ENCODE results near the gene ADAMTS16. TPM values are rescaled to one million over a fixed set of nuclear protein-coding genes. Genes with fewer than 3 reads are reported as not detected.
A peak's percentile ranks its signal among the peaks of the same experiment; 100 is the strongest.

Gene ADAMTS16
- total and polyA plus RNA-seq, 9 of the 15 experiments (the other 6 are each of a cell fraction or from before 2014, with no cell fraction given), result not detected

DNA sequence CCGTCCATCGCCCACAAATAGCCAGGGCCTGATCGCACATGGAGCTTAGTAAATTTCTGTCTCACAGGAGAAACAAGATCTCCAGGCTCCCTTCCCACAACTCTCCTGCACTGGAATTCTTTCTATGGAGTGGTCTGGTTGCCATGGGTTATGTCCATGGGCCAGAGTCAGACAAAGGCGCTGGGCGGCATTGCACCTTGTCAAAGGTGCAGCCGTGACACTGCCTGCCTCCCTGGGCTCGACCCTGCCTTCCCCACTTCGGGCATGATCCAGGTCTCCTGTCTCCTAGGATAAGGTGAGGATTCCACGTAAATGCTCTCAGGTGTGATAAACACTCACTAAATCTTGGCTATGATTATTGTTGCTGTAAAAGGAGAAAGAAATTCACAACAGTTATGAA, 130.0 kb downstream of the ADAMTS16 start:
- Histone ChIP-seq H3K4me3 (no peak overlapping the region), H3K9ac (ENCODE audit: insufficient read depth in 1 of 2, low read depth in 2 of 2, low read length in 2 of 2) (no peak overlapping the region), H3K9me1 (ENCODE audit: control insufficient read depth, insufficient read depth, low read length) (no peaks in the 10 kb centered on the region), H4K20me1 (replicated peaks; ENCODE audit: control insufficient read depth, insufficient read depth, low read length) (no peaks in the 10 kb centered on the region), H3K27me3 (ENCODE audit: control insufficient read depth in 2 of 2, insufficient read depth in 2 of 2, low read length in 2 of 2) (peaks cover 8 to 49% of the 10 kb centered on the region in 2 experiments; a peak in 2 of 5 replicates), H3K4me2 (ENCODE audit: insufficient read depth, low read length) (no peak overlapping the region), H3K36me3 (ENCODE audit: control insufficient read depth, insufficient read depth, low read length) (no peaks in the 10 kb centered on the region), H3K9me3 (replicated peaks; ENCODE audit: control insufficient read depth, insufficient read depth, low read depth, low read length) (no peaks in the 10 kb centered on the region), H3K27ac (ENCODE audit: extremely low read depth, low read depth, low read length) (no peak overlapping the region), H2AFZ (ENCODE audit: low read depth, low read length) (no peak overlapping the region), H3K4me1 (replicated peaks in 1 of 2; ENCODE audit: control insufficient read depth in 2 of 2, insufficient read depth in 2 of 2, low read length in 2 of 2) (peaks cover 0 to 3% of the 10 kb centered on the region in 2 experiments; a peak in 1 of 5 replicates), H3K79me2 (ENCODE audit: control insufficient read depth, insufficient read depth, low read length) (no peaks in the 10 kb centered on the region)
- in situ Hi-C loops (cut with MboI), result no loop called here
- CTCF ChIA-PET (ENCODE audit: low intra/inter-chr PET ratio), result no interaction called here
- no peak for TF ChIP-seq MAX (CRISPR knock-in tag; IDR thresholded peaks at IDR 0.05)
- intact Hi-C loops (cut with micrococcal nuclease), result no loop called here
- POLR2A ChIA-PET, result no interaction called here
- FAIRE-seq (no peak), ATAC-seq (no peak), DNase-seq (ENCODE audit: extremely low read depth in 1 of 4, low spot score in 3 of 4) (no peak)
- 0% methylated on average over 9 of the region's 9 CpGs for WGBS (ENCODE audit: insufficient coverage, low coverage, missing lambda C conversion rate)
- no TSS peak for BruUV-seq (replicated peaks)

DNA sequence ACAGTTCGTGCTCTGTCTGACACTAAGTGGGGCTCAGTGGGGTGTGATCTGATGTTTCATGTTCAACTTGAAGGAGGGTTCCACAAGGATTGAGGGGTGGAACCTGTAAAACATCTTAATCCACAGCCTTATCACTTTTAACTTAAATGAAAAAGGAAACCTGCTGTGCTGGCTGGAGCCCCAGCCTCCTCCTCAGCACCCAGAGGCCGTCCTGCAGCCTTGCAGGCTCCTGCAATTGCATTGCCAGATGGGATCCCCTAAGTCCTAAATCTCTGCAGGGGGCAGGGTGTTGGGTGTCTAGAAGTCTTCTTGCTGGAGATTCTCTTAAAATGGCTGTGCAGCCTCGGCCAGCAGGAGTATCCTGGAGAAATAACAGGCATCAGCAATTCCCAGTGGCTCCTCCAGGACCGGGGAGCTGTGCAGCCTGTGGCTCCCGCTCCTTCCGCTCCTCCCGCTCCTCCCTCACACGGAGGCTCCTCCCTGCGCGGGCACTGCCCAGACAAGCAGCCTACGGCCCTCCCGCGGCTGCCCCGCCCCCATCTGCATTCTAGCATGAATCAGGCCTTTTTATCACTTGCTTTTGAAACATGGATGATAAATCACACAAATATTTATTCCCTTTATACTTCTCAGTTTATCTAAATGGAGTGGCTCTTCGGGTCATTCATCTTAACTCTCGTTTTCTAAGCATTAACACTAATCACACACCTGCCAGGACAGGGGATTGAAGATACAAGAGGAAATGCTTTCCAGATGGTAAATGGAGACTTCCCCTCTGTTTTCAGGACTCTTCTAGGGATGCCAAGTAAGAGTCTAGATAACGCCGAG, 131.0 kb downstream of the ADAMTS16 start:
- H3K27ac ChIP-seq (ENCODE audit: extremely low read depth, low read depth, low read length), result no peak overlapping the region

More for the DNA sequence above, 131.0 kb downstream of the ADAMTS16 start:
- intact Hi-C loops (cut with micrococcal nuclease) (no loop called here), in situ Hi-C loops (cut with MboI) (no loop called here)
- 1% methylated on average over 18 of the region's 18 CpGs for WGBS (ENCODE audit: insufficient coverage, low coverage, missing lambda C conversion rate)
- H3K9me1 ChIP-seq (ENCODE audit: control insufficient read depth, insufficient read depth, low read length), result no peaks in the 10 kb centered on the region
- ChIA-PET CTCF (ENCODE audit: low intra/inter-chr PET ratio) (no interaction called here), POLR2A (no interaction called here)
- H4K20me1 ChIP-seq (replicated peaks; ENCODE audit: control insufficient read depth, insufficient read depth, low read length), result no peaks in the 10 kb centered on the region
- H3K9ac ChIP-seq (ENCODE audit: insufficient read depth in 1 of 2, low read depth in 2 of 2, low read length in 2 of 2), result no peak overlapping the region
- no peak overlapping the region for H3K4me2 ChIP-seq (ENCODE audit: insufficient read depth, low read length)
- DNase-seq (ENCODE audit: extremely low read depth in 1 of 4, low spot score in 3 of 4), result peak in 1 of 4 experiments; percentile 9
- peak; percentile 56 for ATAC-seq
- no peak for FAIRE-seq
- peaks cover 0 to 3% of the 10 kb centered on the region in 2 experiments; a peak in 1 of 5 replicates for H3K4me1 ChIP-seq (replicated peaks in 1 of 2; ENCODE audit: control insufficient read depth in 2 of 2, insufficient read depth in 2 of 2, low read length in 2 of 2)
- H3K4me3 ChIP-seq, result no peak overlapping the region
- no peak for TF ChIP-seq POLR3G (IDR thresholded peaks at IDR 0.05; ENCODE audit: extremely low read depth, insufficient read length, insufficient replicate concordance)
- TF ChIP-seq ZNF263 (CRISPR knock-in tag; IDR thresholded peaks at IDR 0.05; ENCODE audit: borderline replicate concordance), result peak; percentile 72; the same call in 1 of the 2 replicates
- TF ChIP-seq NRF1 (conservative IDR thresholded peaks at IDR 0.05 in 1 of 2, IDR thresholded peaks at IDR 0.05 in 1 of 2), result peak; percentile 56 to 57
- TF ChIP-seq, protein P1, sequence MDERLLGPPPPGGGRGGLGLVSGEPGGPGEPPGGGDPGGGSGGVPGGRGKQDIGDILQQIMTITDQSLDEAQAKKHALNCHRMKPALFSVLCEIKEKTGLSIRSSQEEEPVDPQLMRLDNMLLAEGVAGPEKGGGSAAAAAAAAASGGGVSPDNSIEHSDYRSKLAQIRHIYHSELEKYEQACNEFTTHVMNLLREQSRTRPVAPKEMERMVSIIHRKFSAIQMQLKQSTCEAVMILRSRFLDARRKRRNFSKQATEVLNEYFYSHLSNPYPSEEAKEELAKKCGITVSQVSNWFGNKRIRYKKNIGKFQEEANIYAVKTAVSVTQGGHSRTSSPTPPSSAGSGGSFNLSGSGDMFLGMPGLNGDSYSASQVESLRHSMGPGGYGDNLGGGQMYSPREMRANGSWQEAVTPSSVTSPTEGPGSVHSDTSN (CRISPR knock-in tag; IDR thresholded peaks at IDR 0.05; ENCODE audit: low read depth), result no peak
- TF ChIP-seq, protein P1 (tag; conservative IDR thresholded peaks at IDR 0.05; ENCODE audit: low read depth), result 0 out of 2 replicates have a peak, but pooled peaks have one; percentile 13
- BruUV-seq (replicated peaks), result no TSS peak
- H3K27me3 ChIP-seq (ENCODE audit: control insufficient read depth in 2 of 2, insufficient read depth in 2 of 2, low read length in 2 of 2), result peaks cover 8 to 49% of the 10 kb centered on the region in 2 experiments; a peak in 2 of 5 replicates
- no peaks in the 10 kb centered on the region for H3K9me3 ChIP-seq (replicated peaks; ENCODE audit: control insufficient read depth, insufficient read depth, low read depth, low read length)
- no peak overlapping the region for H2AFZ ChIP-seq (ENCODE audit: low read depth, low read length)
- no peaks in the 10 kb centered on the region for H3K79me2 ChIP-seq (ENCODE audit: control insufficient read depth, insufficient read depth, low read length)
- H3K36me3 ChIP-seq (ENCODE audit: control insufficient read depth, insufficient read depth, low read length), result no peaks in the 10 kb centered on the region
